ENCODE results near the gene CPN2.

CPN2 gene

GRCh38 chr3:194351952-194352536, 916 bp upstream of the CPN2 start:
- DNase-seq (ENCODE audit: low spot score) = no peak

- no peak for DNase-seq (ENCODE audit: low spot score)
Observed at GRCh38 chr3:194350726-194351071, 429 bp downstream of the CPN2 start.

- no peak for DNase-seq (ENCODE audit: low spot score)
Observed at GRCh38 chr3:194348354-194348753, 2.8 kb downstream of the CPN2 start.

GRCh38 chr3:194346621-194347020, 4.5 kb downstream of the CPN2 start:
- no peak for DNase-seq (ENCODE audit: low spot score)

- no peak for DNase-seq (ENCODE audit: low spot score)
Observed at GRCh38 chr3:194346035-194346434, 5.1 kb downstream of the CPN2 start.

GRCh38 chr3:194344012-194344411, 7.1 kb downstream of the CPN2 start:
- peak; percentile 63 for DNase-seq (ENCODE audit: low spot score)

GRCh38 chr3:194343561-194343893, 7.6 kb downstream of the CPN2 start:
- DNase-seq (ENCODE audit: low spot score) = no peak

- DNase-seq (ENCODE audit: low spot score) = no peak
Observed at GRCh38 chr3:194342861-194343560, 8.1 kb downstream of the CPN2 start.

- no peak for DNase-seq (ENCODE audit: low spot score)
Observed at GRCh38 chr3:194340757-194341400, 10.2 kb downstream of the CPN2 start.

GRCh38 chr3:194339840-194340239, 11.3 kb downstream of the CPN2 start:
- DNase-seq (ENCODE audit: low spot score) = no peak

- no peak for DNase-seq (ENCODE audit: low spot score)
Observed at GRCh38 chr3:194339356-194339755, 11.8 kb downstream of the CPN2 start.

GRCh38 chr3:194337965-194338753, 13.0 kb downstream of the CPN2 start:
- no peak for DNase-seq (ENCODE audit: low spot score)

GRCh38 chr3:194336601-194337355, 14.3 kb downstream of the CPN2 start:
- DNase-seq (ENCODE audit: low spot score) = no peak

- DNase-seq (ENCODE audit: low spot score) = no peak
Observed at GRCh38 chr3:194333981-194334320, 17.2 kb downstream of the CPN2 start.

- peak; percentile 82 for DNase-seq (ENCODE audit: low spot score)
Observed at GRCh38 chr3:194333212-194333980, 17.7 kb downstream of the CPN2 start.

- DNase-seq (ENCODE audit: low spot score) = no peak
Observed at GRCh38 chr3:194332858-194333211, 18.3 kb downstream of the CPN2 start.

GRCh38 chr3:194330579-194330978, 20.5 kb downstream of the CPN2 start:
- no peak for DNase-seq (ENCODE audit: low spot score)

- no peak for DNase-seq (ENCODE audit: low spot score)
Observed at GRCh38 chr3:194330160-194330559, 21.0 kb downstream of the CPN2 start.

- no peak for DNase-seq (ENCODE audit: low spot score)
Observed at GRCh38 chr3:194329583-194329965, 21.6 kb downstream of the CPN2 start.

GRCh38 chr3:194328942-194329582, 22.1 kb downstream of the CPN2 start:
- DNase-seq (ENCODE audit: low spot score) = no peak

GRCh38 chr3:194328053-194328657, 23.0 kb downstream of the CPN2 start:
- peak; percentile 65 for DNase-seq (ENCODE audit: low spot score)
